Neural cell (in vitro differentiated cells): ENCODE data around the gene SELENON.

Experiments
- CTCF ChIP-seq: fragments of 450-650 bp; IDR thresholded peaks from 2 replicates; pipeline ENCODE4 v1.5.1; 2014; ENCODE audit warnings: antibody characterized with exemption, mild to moderate bottlenecking, moderate library complexity; ENCODE audit not compliant: poor library complexity, severe bottlenecking
- EP300 ChIP-seq: fragments of 450-650 bp; conservative IDR thresholded peaks from 2 replicates; pipeline ENCODE4 v1.6.1; 2014; ENCODE audit warnings: antibody characterized with exemption, mild to moderate bottlenecking, moderate library complexity; ENCODE audit not compliant: poor library complexity, severe bottlenecking
- RAD21 ChIP-seq: fragments of 450-650 bp; conservative IDR thresholded peaks from 2 replicates; pipeline ENCODE4 v1.6.1; 2014; ENCODE audit warnings: antibody characterized with exemption, mild to moderate bottlenecking, moderate library complexity
- REST ChIP-seq: IDR thresholded peaks from 2 replicates; pipeline ENCODE4 v1.6.1; 2012; ENCODE audit warnings: borderline replicate concordance

DNA sequence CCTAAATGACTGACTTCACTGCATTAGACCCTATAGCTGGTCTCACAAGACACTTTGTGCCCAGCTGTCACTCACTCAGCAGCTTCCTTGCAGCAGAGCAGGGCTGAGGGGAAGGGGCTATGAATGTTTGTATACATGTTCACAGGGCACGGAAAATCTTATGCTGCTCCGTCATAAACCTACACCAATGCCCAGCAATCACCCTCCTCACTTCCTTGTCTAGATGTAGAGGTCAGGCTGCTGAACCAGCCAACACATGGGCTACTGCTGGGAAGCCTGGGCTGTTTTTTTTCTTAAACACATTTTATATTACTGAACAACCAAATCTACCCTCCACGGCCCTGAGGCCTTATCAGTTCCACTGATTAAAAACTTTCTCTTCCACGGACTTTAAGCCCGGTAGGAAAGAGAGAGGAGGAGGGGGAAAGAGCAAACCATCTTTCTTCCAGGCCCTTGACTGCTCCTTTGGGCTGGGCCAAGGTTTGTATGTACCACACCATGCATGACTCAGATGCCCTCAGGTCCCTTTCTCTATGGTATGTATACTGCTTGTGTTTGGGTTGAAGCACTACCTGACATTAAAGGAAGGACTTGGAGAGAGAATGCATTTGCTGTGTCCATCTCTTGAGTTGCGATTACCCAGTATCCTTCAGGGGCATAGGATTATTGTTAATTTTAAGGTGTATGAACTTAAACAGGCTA is 32.5 kb downstream of the SELENON start:
- TF ChIP-seq REST = no peak
- TF ChIP-seq EP300 = no peak
- TF ChIP-seq CTCF = no peak
- TF ChIP-seq RAD21 = no peak
